GM21528 (cell line): ENCODE results near the gene PPY.
"Not testable (repeated sequence)": the region's sequence is repeated elsewhere in the genome, so short reads cannot be mapped to it uniquely, and the experiment has no call there.

Experiments used
- ATAC-seq: cut with Tn5 transposase; IDR thresholded peaks from one replicate; pipeline ENCODE4 v1.9.1; 2021; ENCODE audit warnings: mild to moderate bottlenecking, moderate library complexity; ENCODE audit not compliant: unreplicated experiment, low FRiP score

Gene PPY

DNA sequence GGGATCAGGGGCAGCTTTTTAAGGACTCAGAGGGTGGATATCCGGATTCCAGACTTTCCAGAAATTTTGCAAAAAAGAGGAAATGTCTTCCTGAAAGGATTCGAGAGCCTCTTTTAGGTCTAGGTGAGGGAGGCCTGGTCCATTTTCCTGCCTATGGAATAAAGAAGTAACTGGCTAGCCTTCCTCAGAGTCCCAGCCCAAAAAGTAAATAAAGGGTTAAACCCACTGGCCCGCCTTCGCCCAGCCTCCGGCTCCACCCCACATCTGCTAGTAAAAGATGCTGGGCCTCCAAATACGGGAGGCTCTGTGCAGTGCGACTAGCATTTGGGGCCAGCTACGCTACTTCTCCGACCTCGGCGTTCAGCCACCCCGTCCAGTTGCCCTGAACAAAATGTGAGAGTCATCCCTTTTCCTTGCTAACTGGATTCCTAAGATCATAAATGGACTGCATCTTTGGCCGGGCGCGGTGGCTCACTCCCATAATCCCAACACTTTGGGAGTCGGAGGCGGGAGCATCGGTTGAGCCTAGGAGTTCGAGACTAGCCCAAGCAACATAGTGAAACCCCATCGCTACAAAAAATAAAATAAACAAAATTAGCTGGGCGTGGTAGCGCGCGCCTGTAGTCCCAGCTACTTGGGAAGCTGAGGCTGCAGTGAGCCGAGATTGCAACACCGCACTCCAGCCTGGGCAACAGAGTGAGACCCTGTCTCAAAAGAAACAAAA lies 34.1 kb downstream of the PPY start:
- ATAC-seq, result no peak

DNA sequence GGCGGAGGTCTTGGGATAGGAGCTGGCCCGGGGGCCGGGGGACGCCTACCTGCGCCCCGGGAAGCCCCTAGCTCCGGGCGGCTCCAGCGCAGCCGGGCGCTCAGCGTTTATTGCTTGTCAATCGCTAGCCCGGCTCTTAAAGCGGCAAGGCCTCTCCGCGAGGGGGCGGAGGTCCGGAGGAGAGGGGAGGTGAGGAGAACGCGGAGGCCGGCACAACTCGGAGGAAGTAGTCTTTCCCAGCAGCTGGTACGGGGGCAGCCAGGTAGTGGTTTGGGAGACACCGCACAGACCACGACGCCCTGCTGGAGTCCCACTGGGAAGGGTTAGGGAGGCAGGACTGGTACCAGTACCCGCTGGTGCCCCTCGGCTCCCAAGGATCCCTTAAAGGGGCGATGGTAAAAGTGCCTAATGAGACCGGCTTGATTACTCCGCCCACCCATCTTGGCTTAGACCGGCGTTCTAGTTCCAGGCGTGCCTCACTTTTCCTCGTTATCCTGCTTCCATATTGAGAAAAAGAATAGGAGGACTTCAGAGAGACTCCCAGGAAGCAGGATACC lies 34.8 kb downstream of the PPY start, which contains the start of gene MPP2:
MPP2 (minus strand) TSS at position 112 of the 557 bp plus-strand sequence. CDS start 3,076 bp downstream, outside the sequence.
- no peak for ATAC-seq

DNA sequence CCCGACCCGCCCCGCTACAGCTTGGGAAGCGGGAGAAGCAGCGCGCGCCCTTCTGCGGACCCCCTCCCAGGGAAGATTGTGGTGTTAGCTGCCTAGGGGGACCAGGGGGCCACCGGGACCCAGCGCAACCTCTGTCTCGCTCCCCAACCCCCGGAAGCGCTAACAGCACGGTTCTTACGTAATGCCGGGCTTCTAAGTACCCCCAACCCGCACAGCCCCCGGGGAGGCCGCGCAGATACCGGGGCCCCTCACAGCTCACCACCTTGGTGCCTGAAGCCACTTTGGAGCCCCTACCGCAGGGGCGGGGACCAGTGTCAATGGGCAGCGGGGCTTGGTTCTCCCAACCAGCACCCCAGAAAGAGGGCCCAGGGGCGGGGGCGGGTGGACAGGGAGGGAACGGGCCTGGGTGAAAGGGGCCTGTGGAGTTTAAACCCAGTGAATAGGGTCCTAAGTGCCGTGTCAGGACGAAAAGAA lies 35.3 kb downstream of the PPY start:
- ATAC-seq, result no peak

DNA sequence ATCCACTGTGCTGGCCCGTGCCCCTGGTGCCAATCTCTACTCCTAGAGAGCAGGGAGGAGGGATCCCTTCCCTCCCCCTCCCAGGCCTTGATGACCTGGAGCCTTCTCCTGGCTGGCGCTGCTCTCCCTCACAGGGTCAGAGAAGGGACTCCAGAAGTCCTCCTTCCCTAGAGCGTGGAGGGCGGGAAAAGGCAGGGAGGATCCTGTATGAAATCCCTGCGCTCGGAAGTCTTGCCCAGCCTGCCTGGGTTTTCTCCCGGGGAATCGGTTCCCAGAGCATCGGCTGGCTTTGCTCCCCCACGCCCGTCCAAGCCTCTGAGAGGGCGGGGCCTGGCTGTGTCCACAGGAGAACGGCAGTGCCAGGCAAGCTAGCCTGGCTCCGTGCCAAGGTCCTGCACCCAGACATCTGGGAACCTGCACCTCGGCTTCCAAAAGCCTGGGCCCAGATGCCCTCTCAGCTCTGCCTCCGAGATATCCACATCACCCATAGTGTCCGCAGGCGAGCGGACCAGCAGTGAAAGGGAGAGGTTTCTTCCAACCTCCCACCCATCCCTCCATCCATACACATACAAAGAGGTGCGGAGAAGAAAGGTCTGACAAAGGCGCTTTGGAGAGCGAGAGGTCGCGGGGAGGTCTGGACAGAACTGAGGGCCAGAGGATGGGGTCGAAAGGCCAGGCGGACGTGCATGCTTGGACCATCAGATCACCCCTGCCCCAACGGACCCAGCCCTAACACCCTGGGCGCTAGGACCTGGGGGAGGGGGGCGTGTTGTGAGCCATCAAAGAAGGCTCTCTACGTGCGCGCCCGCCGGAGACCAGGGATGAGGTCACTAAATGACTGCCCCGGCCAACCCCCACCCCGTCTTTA lies 36.1 kb downstream of the PPY start:
- no peak for ATAC-seq

DNA sequence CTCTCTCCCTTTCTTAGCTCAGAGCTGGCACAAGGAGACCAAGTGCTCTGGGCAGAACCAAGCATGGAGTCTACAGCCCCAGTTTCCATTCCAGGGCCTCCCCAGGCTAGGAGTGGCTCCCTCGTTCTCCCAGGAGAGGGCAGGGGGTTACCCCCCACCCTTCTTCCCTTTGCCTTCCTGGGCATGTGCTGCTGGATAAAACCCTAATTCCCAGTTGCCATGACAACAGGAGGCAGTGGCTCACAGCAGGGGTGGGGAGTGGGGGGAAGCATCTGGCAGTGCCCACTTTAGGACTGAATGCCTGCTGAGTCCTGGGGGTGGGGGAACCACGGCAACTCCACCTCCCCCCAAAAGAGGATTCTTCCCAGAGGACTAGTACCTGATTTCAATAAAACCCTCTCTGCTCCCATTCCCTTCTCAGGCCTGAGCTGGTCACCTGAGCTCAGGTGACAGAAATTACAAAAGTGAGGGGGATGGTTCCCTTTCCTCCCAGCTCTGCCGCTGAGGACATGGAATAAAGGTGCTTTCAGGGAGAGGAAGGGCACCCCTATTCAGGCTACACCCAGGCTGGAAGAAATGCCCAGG lies 36.8 kb downstream of the PPY start:
- ATAC-seq, result no peak

DNA sequence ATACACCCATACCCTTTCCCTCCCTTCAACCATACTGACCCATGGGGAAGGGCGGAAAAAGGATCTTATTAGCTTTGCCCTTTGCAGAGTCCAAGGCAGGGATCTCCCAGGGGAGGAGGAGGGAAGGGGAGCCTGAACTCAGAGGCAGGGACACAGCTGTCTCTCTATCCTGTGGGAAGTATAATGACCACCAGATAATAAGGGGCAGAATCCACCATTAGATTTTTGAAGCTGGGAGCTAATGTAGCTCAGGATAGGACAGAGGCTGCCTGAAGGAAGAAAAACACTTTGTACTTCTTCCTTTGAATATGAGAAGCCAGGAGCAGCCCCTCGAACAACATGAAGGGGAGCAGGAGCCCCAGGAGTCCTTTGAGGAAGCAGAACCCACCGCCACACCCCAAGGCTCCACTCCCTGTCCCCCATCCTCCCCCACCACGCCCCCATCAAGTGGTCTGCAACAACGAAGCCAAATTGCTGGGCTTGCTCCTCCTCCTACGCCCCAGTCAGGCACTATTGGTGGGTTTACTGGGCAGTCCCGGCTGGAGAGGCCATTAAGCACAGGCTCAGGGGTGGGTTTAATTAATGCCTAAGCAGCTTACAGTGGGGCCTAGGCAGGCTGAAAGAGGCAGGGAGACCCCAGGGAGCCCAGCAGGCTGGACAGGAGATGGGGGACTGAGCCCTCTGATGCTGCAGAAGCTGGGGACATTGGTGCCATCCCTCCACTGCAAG lies 40.3 kb downstream of the PPY start:
- ATAC-seq, result no peak

DNA sequence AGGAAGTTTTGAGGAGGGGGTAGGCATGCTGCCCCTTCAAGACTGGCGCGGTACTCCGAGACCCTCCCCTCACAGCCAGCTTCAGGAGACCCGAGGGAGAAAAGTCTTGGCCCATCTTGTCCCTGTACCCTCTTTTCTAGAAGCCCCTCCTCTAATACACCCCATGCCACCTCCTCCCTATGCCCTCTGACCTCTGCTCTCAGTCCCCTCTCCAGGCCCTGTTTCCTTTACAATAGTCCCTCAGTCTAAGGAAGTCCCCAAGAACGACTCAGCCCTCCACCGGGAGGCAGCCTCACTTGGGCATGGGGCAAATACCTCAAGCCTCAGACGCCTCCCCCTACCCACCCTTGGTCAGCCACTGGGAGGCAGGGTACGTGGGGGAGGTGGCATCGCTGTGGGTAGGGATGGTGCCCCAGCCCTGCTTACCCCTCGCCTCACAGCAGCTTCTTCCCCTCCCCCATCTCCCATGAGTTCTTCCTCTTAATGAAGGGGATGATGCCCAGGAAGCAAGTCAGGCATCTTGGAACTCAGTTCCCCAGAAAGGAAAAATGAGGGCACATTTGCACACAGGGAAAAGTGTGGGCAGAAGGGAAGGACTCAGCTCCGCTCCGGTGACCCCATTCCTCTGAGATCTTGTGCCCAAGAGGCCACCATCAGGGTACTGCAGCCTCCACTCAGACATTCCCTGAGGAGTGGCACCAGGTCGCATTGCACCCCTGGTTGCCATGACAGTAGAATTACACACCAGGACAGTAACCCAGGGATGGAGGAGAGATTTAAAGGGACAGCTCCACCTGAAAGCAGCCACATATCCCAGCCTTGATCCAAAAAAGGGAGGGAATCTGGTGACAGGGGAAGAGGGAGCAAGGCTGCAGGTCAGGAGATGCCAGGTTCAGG lies 41.2 kb downstream of the PPY start:
- ATAC-seq, result no peak

DNA sequence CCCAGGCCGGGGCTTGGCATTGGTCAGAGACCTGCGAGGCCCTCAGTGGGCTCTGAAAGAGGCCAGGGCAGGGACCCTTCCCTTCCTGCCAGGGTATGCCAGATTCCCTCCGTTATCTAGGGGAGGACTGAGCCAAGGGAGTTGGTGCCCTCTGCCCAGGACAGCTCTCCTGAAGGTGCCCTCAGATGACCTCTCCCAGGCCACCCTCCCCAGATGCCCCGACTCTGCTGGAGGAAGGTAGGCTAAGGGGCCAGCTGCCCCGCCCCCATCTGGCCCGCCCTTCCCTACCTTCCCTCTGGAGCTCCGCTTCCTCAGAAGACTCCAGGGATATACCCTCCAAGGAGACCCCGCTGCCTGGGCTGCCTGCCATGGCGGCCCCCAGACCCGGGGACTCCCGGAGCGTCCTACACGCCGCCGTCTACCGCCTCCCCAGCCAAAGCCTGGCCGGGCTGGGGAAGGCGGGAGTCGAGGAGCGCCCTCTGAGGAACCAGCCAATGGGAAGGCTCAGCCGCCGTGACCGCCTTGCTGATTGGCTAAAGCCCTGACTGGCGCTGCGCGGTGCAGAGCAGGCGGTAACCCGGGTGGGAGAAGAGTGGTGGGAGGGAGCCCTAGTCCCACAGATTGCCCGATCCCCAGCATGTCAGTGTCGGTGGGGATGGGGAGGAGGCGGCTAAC lies 42.0 kb downstream of the PPY start:
- ATAC-seq, result no peak

DNA sequence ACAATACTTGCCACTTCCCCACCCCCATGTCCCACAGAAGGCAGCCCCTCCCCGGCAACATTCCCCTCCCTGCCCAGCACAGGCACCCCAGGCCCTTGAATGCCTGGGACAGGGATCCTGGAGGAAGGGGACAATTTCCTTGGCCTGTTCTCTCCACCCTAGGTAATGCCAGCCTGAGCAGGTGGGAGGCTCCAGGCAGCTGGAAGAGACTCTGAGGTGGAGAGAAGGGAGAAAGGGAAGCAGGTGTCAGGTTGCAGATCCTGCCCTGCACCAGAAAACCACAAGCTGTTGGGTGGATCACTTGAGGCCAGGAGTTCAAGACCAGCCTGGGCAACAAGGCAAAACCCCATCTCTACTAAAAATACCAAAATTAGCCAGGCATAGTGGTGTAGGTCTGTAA lies 43.8 kb downstream of the PPY start:
- no peak for ATAC-seq

DNA sequence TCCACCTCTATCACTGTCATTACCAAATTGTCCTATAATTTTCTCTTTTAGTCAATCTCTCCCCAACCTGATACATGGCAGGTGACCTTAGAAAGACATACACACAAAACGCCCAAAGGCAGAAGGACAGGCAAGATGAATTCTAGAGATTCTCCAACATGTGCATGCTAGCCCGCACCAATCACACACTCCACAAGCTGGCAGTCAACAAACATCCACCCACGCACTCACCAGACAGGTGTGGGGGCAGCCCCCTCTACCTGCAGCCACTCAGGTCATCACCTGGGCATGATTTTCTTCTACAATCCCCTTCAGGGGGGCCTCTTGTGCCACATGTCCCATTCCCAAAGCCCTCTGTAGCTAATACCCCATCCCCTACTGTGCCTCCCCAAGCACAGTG lies 44.4 kb downstream of the PPY start:
- no peak for ATAC-seq

DNA sequence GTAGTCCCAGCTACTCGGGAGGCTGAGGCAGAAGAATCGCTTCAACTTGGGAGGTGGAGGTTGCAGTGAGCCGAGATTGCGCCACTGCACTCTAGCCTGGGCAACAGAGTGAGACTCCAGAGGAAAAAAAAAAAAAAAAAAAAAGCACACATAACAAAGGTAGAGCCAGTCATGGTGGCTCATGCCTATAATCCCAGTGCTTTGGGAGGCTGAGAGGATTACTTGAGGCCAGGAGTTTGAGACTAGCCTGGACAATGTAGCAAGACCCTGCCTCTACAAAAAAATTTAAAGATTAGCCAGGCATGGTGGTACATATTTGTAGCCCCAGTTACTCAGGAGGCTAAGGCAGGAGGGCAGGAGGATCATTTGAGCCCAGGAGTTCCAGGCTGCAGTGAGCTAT lies 47.8 kb downstream of the PPY start:
- ATAC-seq, result not testable (repeated sequence)

DNA sequence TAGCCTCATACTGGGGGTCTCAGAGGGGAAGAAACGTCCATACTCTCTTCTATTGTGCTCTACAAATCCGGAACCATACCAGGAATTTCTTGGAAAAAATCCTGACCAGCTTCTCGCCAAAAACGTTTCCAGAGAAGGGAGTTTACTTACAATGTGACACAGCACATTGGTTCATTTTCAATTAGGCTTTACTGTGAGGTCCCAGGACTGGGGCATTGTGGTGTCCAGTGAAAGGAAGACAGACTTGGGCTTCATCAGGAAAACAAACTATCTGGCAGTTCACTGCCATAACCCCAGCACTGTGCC lies 49.7 kb downstream of the PPY start:
- ATAC-seq, result no peak

DNA sequence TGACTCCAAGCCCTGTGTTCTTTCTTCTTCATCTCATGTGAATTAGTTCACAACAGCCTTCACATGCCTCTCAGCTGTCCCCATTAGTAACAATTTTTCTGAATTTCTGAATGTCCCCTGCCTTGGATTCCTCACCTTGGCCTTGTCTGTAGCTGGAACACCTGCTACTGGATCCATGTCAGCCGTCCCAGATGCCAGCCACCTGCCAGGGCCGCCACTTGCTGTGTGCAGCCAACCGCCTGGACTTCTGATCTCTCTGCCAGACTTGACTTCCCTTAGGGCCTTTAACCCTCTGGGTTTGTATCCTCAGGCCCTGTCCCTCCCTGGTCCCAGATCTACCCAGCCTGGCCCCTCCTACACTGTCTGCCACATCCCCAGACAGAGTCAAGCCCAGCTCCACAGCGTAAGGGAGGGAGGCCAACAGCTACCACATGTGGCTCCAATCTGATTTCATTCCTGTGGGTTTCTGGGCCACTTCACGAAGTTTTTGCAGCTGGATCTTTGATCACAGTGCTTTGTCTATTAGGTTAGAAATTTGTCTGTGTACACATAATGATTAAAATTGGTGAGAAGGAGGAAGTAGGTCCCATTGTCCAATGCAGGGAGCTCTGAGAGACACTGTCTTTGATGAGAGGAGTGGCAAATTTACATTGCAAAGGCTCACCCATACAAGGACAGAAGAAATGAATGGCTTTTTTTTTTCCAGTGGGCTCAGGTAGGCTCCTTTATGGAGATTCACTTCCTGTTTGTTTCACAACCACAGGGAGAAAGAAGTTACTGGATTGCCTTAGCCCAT lies 50.2 kb downstream of the PPY start:
- no peak for ATAC-seq
